LNCaP clone FGC (cell line): Measurements from ENCODE around the gene PRL.

ENCODE experiments used
- DNase-seq: peaks from one replicate; pipeline ENCODE4 v3.0.0-alpha.2; 2011; ENCODE audit warnings: low read depth
- H3K4me3 ChIP-seq: 2 replicates; pipeline ENCODE4 v1.5.1; 2011; ENCODE audit warnings: mild to moderate bottlenecking, low read depth, low read length, control low read depth
- CTCF ChIP-seq: IDR thresholded peaks from 2 replicates; pipeline ENCODE4 v1.5.1; 2012; ENCODE audit warnings: mild to moderate bottlenecking; ENCODE audit not compliant: control insufficient read depth, insufficient read depth; ENCODE audit errors: extremely low read depth

The PRL gene

GRCh38 chr6:22328474-22328873 is 31.6 kb upstream of the PRL start:
- DNase-seq, result no peak
- no peak for TF ChIP-seq CTCF
- no peak overlapping the region for H3K4me3 ChIP-seq

GRCh38 chr6:22327881-22328280 is 31.0 kb upstream of the PRL start:
- H3K4me3 ChIP-seq, result no peak overlapping the region
- no peak for DNase-seq
- TF ChIP-seq CTCF, result no peak

- H3K4me3 ChIP-seq, result no peak overlapping the region
- no peak for TF ChIP-seq CTCF
- DNase-seq, result no peak
Measured at GRCh38 chr6:22326500-22326899, 29.7 kb upstream of the PRL start.

- DNase-seq, result no peak
- H3K4me3 ChIP-seq, result no peak overlapping the region
- TF ChIP-seq CTCF, result no peak
Measured at GRCh38 chr6:22325481-22325880, 28.6 kb upstream of the PRL start.

GRCh38 chr6:22323848-22324247 is 27.0 kb upstream of the PRL start:
- no peak for DNase-seq
- no peak overlapping the region for H3K4me3 ChIP-seq
- no peak for TF ChIP-seq CTCF

GRCh38 chr6:22322103-22323030 is 25.5 kb upstream of the PRL start:
- DNase-seq, result no peak
- no peak for TF ChIP-seq CTCF
- H3K4me3 ChIP-seq, result no peak overlapping the region

GRCh38 chr6:22320750-22321149 is 23.9 kb upstream of the PRL start:
- no peak for TF ChIP-seq CTCF
- H3K4me3 ChIP-seq, result no peak overlapping the region
- no peak for DNase-seq
